Measurements from ENCODE around the gene TBC1D21.

DNA sequence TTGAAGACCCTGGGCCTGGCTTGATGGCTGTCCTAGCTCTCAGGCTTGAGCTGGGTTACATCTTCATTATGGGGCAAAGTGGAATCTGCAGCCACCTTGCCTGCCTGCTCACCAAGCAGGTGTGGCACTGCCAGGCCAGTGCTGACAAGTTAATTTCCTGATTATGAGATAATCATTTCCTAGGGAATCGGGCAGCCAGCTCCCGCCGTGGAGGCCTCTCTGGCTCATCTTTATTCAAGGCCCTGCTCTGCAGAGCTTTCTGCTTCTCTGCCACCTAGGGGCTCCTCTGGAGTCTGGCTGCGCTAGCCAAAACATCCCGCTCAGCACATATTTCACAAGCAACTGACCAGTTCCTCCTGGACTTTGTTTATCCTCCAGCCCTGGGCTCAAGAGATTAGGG is 62.8 kb downstream of the TBC1D21 start:
- TF ChIP-seq, protein P1, sequence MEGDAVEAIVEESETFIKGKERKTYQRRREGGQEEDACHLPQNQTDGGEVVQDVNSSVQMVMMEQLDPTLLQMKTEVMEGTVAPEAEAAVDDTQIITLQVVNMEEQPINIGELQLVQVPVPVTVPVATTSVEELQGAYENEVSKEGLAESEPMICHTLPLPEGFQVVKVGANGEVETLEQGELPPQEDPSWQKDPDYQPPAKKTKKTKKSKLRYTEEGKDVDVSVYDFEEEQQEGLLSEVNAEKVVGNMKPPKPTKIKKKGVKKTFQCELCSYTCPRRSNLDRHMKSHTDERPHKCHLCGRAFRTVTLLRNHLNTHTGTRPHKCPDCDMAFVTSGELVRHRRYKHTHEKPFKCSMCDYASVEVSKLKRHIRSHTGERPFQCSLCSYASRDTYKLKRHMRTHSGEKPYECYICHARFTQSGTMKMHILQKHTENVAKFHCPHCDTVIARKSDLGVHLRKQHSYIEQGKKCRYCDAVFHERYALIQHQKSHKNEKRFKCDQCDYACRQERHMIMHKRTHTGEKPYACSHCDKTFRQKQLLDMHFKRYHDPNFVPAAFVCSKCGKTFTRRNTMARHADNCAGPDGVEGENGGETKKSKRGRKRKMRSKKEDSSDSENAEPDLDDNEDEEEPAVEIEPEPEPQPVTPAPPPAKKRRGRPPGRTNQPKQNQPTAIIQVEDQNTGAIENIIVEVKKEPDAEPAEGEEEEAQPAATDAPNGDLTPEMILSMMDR (IDR thresholded peaks at IDR 0.05), result no peak
- TF ChIP-seq POLR2A (IDR thresholded peaks at IDR 0.05) (no peak), POLR2AphosphoS5 (IDR thresholded peaks at IDR 0.05) (no peak)
